HepG2 (cell line): ENCODE measurements around the gene MXRA7. TPM values are rescaled to one million over a fixed set of nuclear protein-coding genes. Genes with fewer than 3 reads are reported as not detected.

Experiments
- ATAC-seq: fragments of 200-7000 bp; cut with Tn5 transposase; 3 replicates; pipeline ENCODE4 v1.9.1; 2020; ENCODE audit warnings: mild to moderate bottlenecking, moderate library complexity
- BruUV-seq: library from RNA; stranded (reverse); fragments of 400-500 nt; replicated peaks from 2 replicates; lab custom pipeline; 2021; lab: Mats Ljungman, UMichigan
- CTCF ChIA-PET: fragments of 300-600 bp; formaldehyde crosslinking; extraction: SDS; loops from one replicate; lab custom pipeline; 2021; ENCODE audit warnings: low total read pairs, inconsistent platforms, low intra/inter-chr PET ratio; lab: Yijun Ruan, JAX
- POLR2A ChIA-PET: fragments of 350-600 bp; sonication (Branson Sonifier 250); formaldehyde crosslinking; loops from one replicate; lab custom pipeline; 2020; ENCODE audit warnings: antibody characterized with exemption, inconsistent platforms; lab: Yijun Ruan, JAX
- DNase-seq: peaks from one replicate; pipeline ENCODE4 v3.0.0-alpha.2; 2015; ENCODE audit warnings: low spot score
- FAIRE-seq: peaks from 3 replicates; lab custom pipeline; 2011; peaks lifted over from hg19 to GRCh38; lab: Jason Lieb, UNC
- H2AFZ ChIP-seq: one replicate; pipeline ENCODE4 v1.6.1; 2011; ENCODE audit warnings: low read length, inconsistent platforms
- H3K27ac ChIP-seq: fragments of 300-600 bp; 3 replicates; pipeline ENCODE4 v1.8.0; 2011; ENCODE audit warnings: mixed run types, mild to moderate bottlenecking, mixed read lengths, low read length, inconsistent platforms; ENCODE audit not compliant: insufficient read depth; ENCODE audit errors: extremely low read length
- H3K27me3 ChIP-seq, 2 experiments: fragments of 200-600 bp in 1 of 2; 2 replicates in 1 of 2; 3 replicates in 1 of 2; pipeline versions ENCODE4 v1.6.0 to v1.8.0; 2011; ENCODE audit warnings: low read length in 2 of 2, mild to moderate bottlenecking in 2 of 2, moderate library complexity in 2 of 2, inconsistent platforms in 1 of 2; ENCODE audit not compliant: insufficient read depth in 2 of 2, control insufficient read depth in 1 of 2
- H3K36me3 ChIP-seq, 2 experiments: fragments of 200-600 bp in 1 of 2; replicated peaks in 1 of 2; 2 replicates in 1 of 2; 3 replicates in 1 of 2; pipeline versions ENCODE4 v1.5.1 to v1.8.0; 2011; ENCODE audit warnings: low read length in 2 of 2, inconsistent platforms in 1 of 2; ENCODE audit not compliant: insufficient read depth in 2 of 2, control insufficient read depth in 1 of 2
- H3K4me1 ChIP-seq: 2 replicates; pipeline ENCODE4 v1.5.1; 2012; ENCODE audit warnings: low read length, inconsistent platforms; ENCODE audit not compliant: insufficient read depth
- H3K4me2 ChIP-seq: 2 replicates; pipeline ENCODE4 v1.6.0; 2011; ENCODE audit warnings: low read depth, low read length, inconsistent platforms
- H3K4me3 ChIP-seq, 3 experiments: fragments of 200-600 bp in 1 of 3; sonication (generic), shearing (Covaris generic) in 1 of 3; replicated peaks in 1 of 3; 2 replicates each; pipeline ENCODE4 v1.5.1; 2011 to 2016; ENCODE audit warnings: low read length in 3 of 3, inconsistent platforms in 2 of 3, low read depth in 2 of 3, mild to moderate bottlenecking in 2 of 3, control low read depth in 1 of 3, mixed read lengths in 1 of 3; ENCODE audit not compliant: insufficient read depth in 1 of 3
- H3K79me2 ChIP-seq: one replicate; pipeline ENCODE4 v1.6.1; 2011; ENCODE audit warnings: low read length, inconsistent platforms; ENCODE audit not compliant: insufficient read depth
- H3K9ac ChIP-seq: 2 replicates; pipeline ENCODE4 v1.6.0; 2011; ENCODE audit warnings: mild to moderate bottlenecking, low read depth, low read length, inconsistent platforms; ENCODE audit not compliant: insufficient read depth
- H3K9me3 ChIP-seq: 2 replicates; pipeline ENCODE4 v1.5.1; 2012; ENCODE audit warnings: mild to moderate bottlenecking, low read length
- H4K20me1 ChIP-seq: 2 replicates; pipeline ENCODE4 v1.6.0; 2011; ENCODE audit warnings: inconsistent platforms, mild to moderate bottlenecking, low read length, moderate library complexity; ENCODE audit not compliant: insufficient read depth
- HBP1 ChIP-seq: IDR thresholded peaks from 2 replicates; pipeline ENCODE4 v1.6.1; 2016; ENCODE audit warnings: low read depth, control low read depth
- NFIC ChIP-seq: IDR thresholded peaks from 2 replicates; pipeline ENCODE4 v1.6.1; 2012; ENCODE audit warnings: mild to moderate bottlenecking, low read length, inconsistent platforms
- NRL ChIP-seq: sonication (generic); formaldehyde crosslinking; IDR thresholded peaks from 2 replicates; pipeline ENCODE4 v1.5.0; 2020; ENCODE audit warnings: missing genetic modification reagents, mild to moderate bottlenecking, moderate library complexity, borderline replicate concordance
- PHF20 ChIP-seq: sonication (generic); formaldehyde crosslinking; IDR thresholded peaks from 2 replicates; pipeline ENCODE4 v1.5.0; 2020; ENCODE audit warnings: mild to moderate bottlenecking, missing genetic modification reagents
- ZC3H4 ChIP-seq: sonication (generic); formaldehyde crosslinking; IDR thresholded peaks from 2 replicates; pipeline ENCODE4 v1.4.0; 2020; ENCODE audit warnings: missing genetic modification reagents, borderline replicate concordance
- ZNF142 ChIP-seq: sonication (generic); formaldehyde crosslinking; IDR thresholded peaks from 2 replicates; pipeline ENCODE4 v1.4.0; 2020; ENCODE audit warnings: missing genetic modification reagents
- ZNF251 ChIP-seq: sonication (generic); formaldehyde crosslinking; IDR thresholded peaks from 2 replicates; pipeline ENCODE4 v1.9.0; 2021; ENCODE audit warnings: mild to moderate bottlenecking, missing genetic modification reagents
- ZNF260 ChIP-seq: sonication (generic); formaldehyde crosslinking; IDR thresholded peaks from 2 replicates; pipeline ENCODE4 v1.4.0; 2020; ENCODE audit warnings: missing genetic modification reagents, low read depth, mild to moderate bottlenecking, borderline replicate concordance
- ZNF431 ChIP-seq: sonication (generic); formaldehyde crosslinking; IDR thresholded peaks from 2 replicates; pipeline ENCODE4 v1.9.0; 2022; ENCODE audit warnings: missing genetic modification reagents, low read depth, mild to moderate bottlenecking, borderline replicate concordance
- ZNF713 ChIP-seq: sonication (generic); formaldehyde crosslinking; IDR thresholded peaks from 2 replicates; pipeline ENCODE4 v1.4.0; 2020; ENCODE audit warnings: mild to moderate bottlenecking, missing genetic modification reagents
- ZNF724P ChIP-seq: sonication (generic); formaldehyde crosslinking; IDR thresholded peaks from 2 replicates; pipeline ENCODE4 v1.8.0; 2022; ENCODE audit warnings: missing genetic modification reagents, borderline replicate concordance
- WGBS: methylation state at CpG from one replicate; pipeline ENCODE4 v1.1.6; 2017; ENCODE audit warnings: low lambda C conversion rate; 5-methylcytosine and 5-hydroxymethylcytosine counted together
- in situ Hi-C: cut with HindIII; loops from 2 replicates; pipeline ENCODE4 v1.10.0; 2017; ENCODE audit warnings: low pct_unique_long_range_greater_than_20kb; ENCODE audit not compliant: extremely low pct_ligation_motif_present
- intact Hi-C: fragments of 100-400 bp; cut with micrococcal nuclease; formaldehyde crosslinking; loops from one replicate; pipeline ENCODE4 v1.10.0; 2022; ENCODE audit not compliant: unreplicated experiment
- polyA plus RNA-seq, 8 experiments: library from polyadenylated mRNA; depleted of rRNA in 3 of 8; stranded (reverse) in 7 of 8; unstranded in 1 of 8; fragments of >200 nt; fragmentation: Illumina TruSeq in 4 of 8; extraction: Trizol in 4 of 8; gene quantifications; 2 replicates each; pipeline versions ENCODE4 v1.2.1 to v1.2.3, GENCODE V29; 2011 to 2016; ENCODE audit warnings: low read depth in 4 of 8, missing spikeins in 1 of 8, mixed read lengths in 1 of 8; ENCODE audit not compliant: insufficient read depth in 1 of 8
- total RNA-seq, 5 experiments: library from RNA; depleted of rRNA; stranded (reverse); fragments of >200 nt; fragmentation: Illumina TruSeq; extraction: Trizol; gene quantifications; 2 replicates each; pipeline ENCODE4 v1.2.3, GENCODE V29; 2016; ENCODE audit warnings: low read depth in 1 of 5
- TF ChIP-seq, protein P1 (sequence below): sonication (generic); formaldehyde crosslinking; conservative IDR thresholded peaks from 2 replicates; pipeline ENCODE4 v1.4.0; 2020; ENCODE audit warnings: missing genetic modification reagents

Gene MXRA7
- total and polyA plus RNA-seq, 2 of the 13 experiments (the other 11 are each of a cell fraction or from before 2014, with no cell fraction given) = 44.8 to 112 TPM

DNA sequence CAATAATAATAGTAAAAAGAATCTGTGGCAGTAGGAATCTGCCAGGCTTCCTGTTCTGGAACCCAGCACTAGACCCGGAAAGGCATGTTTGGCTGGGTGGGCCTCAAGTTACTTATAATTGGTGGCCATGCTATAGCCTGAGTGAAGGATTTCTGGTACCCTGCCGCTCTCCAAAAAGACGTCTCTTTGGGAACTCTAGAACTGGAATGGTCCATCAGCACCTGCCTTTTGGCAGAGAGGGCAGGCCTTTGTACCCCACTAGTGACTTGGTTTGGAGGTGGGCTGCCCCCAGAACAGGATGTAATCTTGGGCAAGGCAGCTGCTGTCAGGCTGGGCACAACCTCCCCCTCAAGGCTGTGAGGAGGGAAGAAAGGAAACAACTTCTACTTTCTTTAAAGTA lies 37.9 kb downstream of the MXRA7 start (continued):
- TF ChIP-seq HBP1 (peak; percentile 49; the same call in 1 of the 2 replicates), PHF20 (CRISPR knock-in tag) (0 out of 2 replicates have a peak, but pooled peaks have one; percentile 24), NRL (0 out of 2 replicates have a peak, but pooled peaks have one; percentile 29), ZNF713 (CRISPR knock-in tag) (0 out of 2 replicates have a peak, but pooled peaks have one; percentile 3)
- TF ChIP-seq, protein P1, sequence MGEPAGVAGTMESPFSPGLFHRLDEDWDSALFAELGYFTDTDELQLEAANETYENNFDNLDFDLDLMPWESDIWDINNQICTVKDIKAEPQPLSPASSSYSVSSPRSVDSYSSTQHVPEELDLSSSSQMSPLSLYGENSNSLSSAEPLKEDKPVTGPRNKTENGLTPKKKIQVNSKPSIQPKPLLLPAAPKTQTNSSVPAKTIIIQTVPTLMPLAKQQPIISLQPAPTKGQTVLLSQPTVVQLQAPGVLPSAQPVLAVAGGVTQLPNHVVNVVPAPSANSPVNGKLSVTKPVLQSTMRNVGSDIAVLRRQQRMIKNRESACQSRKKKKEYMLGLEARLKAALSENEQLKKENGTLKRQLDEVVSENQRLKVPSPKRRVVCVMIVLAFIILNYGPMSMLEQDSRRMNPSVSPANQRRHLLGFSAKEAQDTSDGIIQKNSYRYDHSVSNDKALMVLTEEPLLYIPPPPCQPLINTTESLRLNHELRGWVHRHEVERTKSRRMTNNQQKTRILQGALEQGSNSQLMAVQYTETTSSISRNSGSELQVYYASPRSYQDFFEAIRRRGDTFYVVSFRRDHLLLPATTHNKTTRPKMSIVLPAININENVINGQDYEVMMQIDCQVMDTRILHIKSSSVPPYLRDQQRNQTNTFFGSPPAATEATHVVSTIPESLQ (CRISPR knock-in tag) = no peak
- TF ChIP-seq, all 625 proteins: peak for 15

DNA sequence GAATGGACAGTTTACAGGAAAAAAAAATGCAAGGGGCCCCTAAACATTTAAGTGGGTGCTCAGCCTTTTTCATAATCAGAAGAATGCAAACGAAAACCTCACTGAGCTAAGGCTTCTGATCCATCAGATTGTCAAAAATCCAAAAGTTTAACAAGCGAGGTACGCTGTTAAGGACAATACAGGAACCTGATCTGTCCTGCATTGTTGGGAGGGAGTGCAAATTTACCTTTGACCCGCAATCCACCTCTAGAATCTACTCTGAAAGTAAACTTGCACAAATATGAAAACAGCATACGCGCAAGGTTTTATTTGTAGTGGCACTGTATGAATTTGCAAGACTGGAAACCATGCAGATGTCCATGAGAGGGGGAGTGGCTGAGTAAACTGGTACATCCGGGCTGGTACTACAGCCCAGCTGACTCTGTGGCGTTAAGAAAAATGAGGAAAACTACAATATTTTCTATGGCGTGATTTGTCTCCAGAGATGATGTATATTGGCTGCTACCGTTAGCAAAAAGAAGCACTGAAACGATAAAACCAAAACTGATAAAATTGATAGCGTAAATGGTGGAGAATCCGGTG lies 38.4 kb downstream of the MXRA7 start:
- FAIRE-seq (peak; percentile 74), ATAC-seq (peak; percentile 14), DNase-seq (peak; percentile 81)
- Histone ChIP-seq H3K4me2 (peak overlapping the region; percentile 91), H3K27ac (peak overlapping the region; percentile 83), H3K79me2 (no peaks in the 10 kb centered on the region), H3K36me3 (no peaks in the 10 kb centered on the region), H2AFZ (no peak overlapping the region), H3K9me3 (no peaks in the 10 kb centered on the region), H3K9ac (peak overlapping the region; percentile 82), H3K4me1 (peaks cover 56% of the 10 kb centered on the region), H4K20me1 (no peaks in the 10 kb centered on the region), H3K4me3 (peak overlapping the region; percentile 66 to 83 (median 80)), H3K27me3 (no peaks in the 10 kb centered on the region; a peak in 1 of 5 replicates)
- intact Hi-C loops = loop anchor here (2.0 to 5.0 kb wide), 2 partner anchors 42 to 150 kb away; no protein-coding TSS in a partner anchor
- in situ Hi-C loops = no loop called here
- BruUV-seq = TSS peak; percentile 90
- ChIA-PET CTCF (no interaction called here), POLR2A (interaction anchor here (0.8 to 3.2 kb wide), 35 partner anchors 10 to 643 kb away, joined by 3 to 30 read pairs (median 8); partner anchors contain the start of genes JMJD6, METTL23, MFSD11 and RHBDF2)
- 22% methylated on average over 13 of the region's 13 CpGs for WGBS
- TF ChIP-seq ZNF251 (CRISPR knock-in tag) (no peak), ZNF142 (CRISPR knock-in tag) (no peak), ZNF260 (no peak), ZNF724P (CRISPR knock-in tag) (no peak), ZC3H4 (CRISPR knock-in tag) (peak; percentile 32; the same call in 1 of the 2 replicates), NFIC (peak; percentile 73), ZNF431 (CRISPR knock-in tag) (no peak)
